ENCODE data around the gene UQCRHL. TPM values are rescaled to one million over a fixed set of nuclear protein-coding genes. Genes with fewer than 3 reads are reported as not detected.

UQCRHL gene
- total and polyA plus RNA-seq, 10 donors, result 0.67 to 2.6 (median 1.7) TPM

- H3K27me3 ChIP-seq (replicated peaks in 1 of 7), result no peaks in the 10 kb centered on the region
- intact Hi-C loops (cut with DNase I; ENCODE audit: low total_unique reads), result no loop called here
- no peaks in the 10 kb centered on the region for H3K9me3 ChIP-seq
- H3K27ac ChIP-seq, result no peak overlapping the region
- 92 to 96% (median 92%) methylated on average over 1 of the region's 1 CpG for WGBS, 5 donors
- H3K36me3 ChIP-seq, result no peaks in the 10 kb centered on the region
- peaks cover 0 to 5% (median 0%) of the 10 kb centered on the region in 6 donors for H3K4me1 ChIP-seq
- no peak for DNase-seq
- TF ChIP-seq POLR2A (IDR thresholded peaks at IDR 0.05) (no peak), CTCF (IDR thresholded peaks at IDR 0.05 in 8 of 11, conservative IDR thresholded peaks at IDR 0.05 in 3 of 11) (no peak), POLR2AphosphoS5 (IDR thresholded peaks at IDR 0.05) (no peak)
- H3K4me3 ChIP-seq, result no peak overlapping the region
These were observed 1.5 kb upstream of the UQCRHL start for GRCh38 chr1:15808955-15809354.

GRCh38 chr1:15807121-15807520 lies 328 bp downstream of the UQCRHL start:
- TF ChIP-seq POLR2AphosphoS5 (IDR thresholded peaks at IDR 0.05) (no peak), POLR2A (IDR thresholded peaks at IDR 0.05) (no peak), CTCF (IDR thresholded peaks at IDR 0.05 in 8 of 11, conservative IDR thresholded peaks at IDR 0.05 in 3 of 11) (no peak)
- H3K4me1 ChIP-seq, result peaks cover 0 to 2% (median 0%) of the 10 kb centered on the region in 6 donors
- 92 to 97% (median 92%) methylated on average over 10 of the region's 10 CpGs for WGBS, 5 donors
- no peaks in the 10 kb centered on the region for H3K36me3 ChIP-seq
- H3K27me3 ChIP-seq (replicated peaks in 1 of 7), result no peaks in the 10 kb centered on the region
- H3K4me3 ChIP-seq, result no peak overlapping the region
- intact Hi-C loops (cut with DNase I; ENCODE audit: low total_unique reads), result no loop called here
- H3K9me3 ChIP-seq, result no peaks in the 10 kb centered on the region
- no peak overlapping the region for H3K27ac ChIP-seq
- no peak for DNase-seq

- H3K36me3 ChIP-seq, result no peaks in the 10 kb centered on the region
- intact Hi-C loops (cut with DNase I; ENCODE audit: low total_unique reads), result no loop called here
- 85 to 93% (median 91%) methylated on average over 8 of the region's 8 CpGs for WGBS, 5 donors
- no peak for TF ChIP-seq POLR2A (IDR thresholded peaks at IDR 0.05)
- TF ChIP-seq POLR2AphosphoS5 (IDR thresholded peaks at IDR 0.05), result no peak
- TF ChIP-seq CTCF (IDR thresholded peaks at IDR 0.05 in 8 of 11, conservative IDR thresholded peaks at IDR 0.05 in 3 of 11), result no peak
- peaks cover 0 to 17% (median 9%) of the 10 kb centered on the region in 6 donors for H3K4me1 ChIP-seq
- H3K9me3 ChIP-seq, result no peaks in the 10 kb centered on the region
- H3K27ac ChIP-seq, result no peak overlapping the region
- H3K27me3 ChIP-seq (replicated peaks in 1 of 7), result no peaks in the 10 kb centered on the region
- DNase-seq, result no peak
- no peak overlapping the region for H3K4me3 ChIP-seq
These were observed 3.4 kb downstream of the UQCRHL start for GRCh38 chr1:15804060-15804459.

GRCh38 chr1:15803380-15803779 lies 4.1 kb downstream of the UQCRHL start:
- Histone ChIP-seq H3K27ac (no peak overlapping the region), H3K27me3 (replicated peaks in 1 of 7) (no peaks in the 10 kb centered on the region), H3K9me3 (no peaks in the 10 kb centered on the region), H3K4me3 (no peak overlapping the region), H3K4me1 (peaks cover 0 to 17% (median 9%) of the 10 kb centered on the region in 6 donors), H3K36me3 (no peaks in the 10 kb centered on the region)
- intact Hi-C loops (cut with DNase I; ENCODE audit: low total_unique reads), result no loop called here
- TF ChIP-seq CTCF (IDR thresholded peaks at IDR 0.05 in 8 of 11, conservative IDR thresholded peaks at IDR 0.05 in 3 of 11) (peak in 8 of 11 experiments; percentile 22 to 56 (median 40)), POLR2AphosphoS5 (IDR thresholded peaks at IDR 0.05) (no peak)
- 26 to 43% (median 37%) methylated on average over 4 of the region's 4 CpGs for WGBS, 5 donors
- no peak for DNase-seq

All from spleen (tissue), 11 donors.